Hypothalamus (tissue), 51 donors: Measurements from ENCODE around the gene ATP11A.
A peak's percentile ranks its signal among the peaks of the same experiment; 100 is the strongest.
"Not testable (repeated sequence)": the region's sequence is repeated elsewhere in the genome, so short reads cannot be mapped to it uniquely, and the experiment has no call there.

ENCODE experiments used
- DNase-seq, 51 donors: peaks; one replicate each; lab custom pipeline; 2025; lab: John Stamatoyannopoulos, UW

ATP11A gene

GRCh38 chr13:112884700-112885099 lies 194.9 kb downstream of the ATP11A start:
- not testable (repeated sequence) for DNase-seq

GRCh38 chr13:112885242-112885781 lies 195.5 kb downstream of the ATP11A start:
- no peak for DNase-seq

GRCh38 chr13:112885782-112886268 lies 196.0 kb downstream of the ATP11A start:
- DNase-seq = peak in 6 of 51 donors; percentile 9 to 39 (median 22)

GRCh38 chr13:112887151-112887550 lies 197.3 kb downstream of the ATP11A start:
- DNase-seq = no peak

GRCh38 chr13:112887557-112887991 lies 197.7 kb downstream of the ATP11A start:
- no peak for DNase-seq

- DNase-seq = no peak
These were observed 198.6 kb downstream of the ATP11A start for GRCh38 chr13:112888238-112889111.

- DNase-seq = no peak
These were observed 199.8 kb downstream of the ATP11A start for GRCh38 chr13:112889351-112890290.

GRCh38 chr13:112890316-112891145 lies 200.7 kb downstream of the ATP11A start:
- DNase-seq = no peak

GRCh38 chr13:112891477-112892401 lies 201.9 kb downstream of the ATP11A start:
- DNase-seq = no peak

GRCh38 chr13:112892426-112893206 lies 202.8 kb downstream of the ATP11A start:
- no peak for DNase-seq

- no peak for DNase-seq
These were observed 203.3 kb downstream of the ATP11A start for GRCh38 chr13:112893207-112893569.

GRCh38 chr13:112893570-112894422 lies 204.0 kb downstream of the ATP11A start:
- DNase-seq = peak in 6 of 51 donors; percentile 10 to 45 (median 24)

- DNase-seq = peak in 1 of 51 donors; percentile 26
These were observed 204.5 kb downstream of the ATP11A start for GRCh38 chr13:112894423-112894672.

GRCh38 chr13:112894673-112895481 lies 205.0 kb downstream of the ATP11A start:
- no peak for DNase-seq

GRCh38 chr13:112895521-112896465 lies 206.0 kb downstream of the ATP11A start:
- DNase-seq = no peak
